NCI-H345 (cell line): ENCODE results near the gene CZIB.
A peak's percentile ranks its signal among the peaks of the same experiment; 100 is the strongest.
"Not testable (repeated sequence)": the region's sequence is repeated elsewhere in the genome, so short reads cannot be mapped to it uniquely, and the experiment has no call there.

Experiments used
- DNase-seq: peaks from one replicate; lab custom pipeline; 2025; lab: John Stamatoyannopoulos, UW

The CZIB gene

GRCh38 chr1:53188099-53188498, 32.3 kb downstream of the CZIB start:
- no peak for DNase-seq

GRCh38 chr1:53187401-53187800, 33.0 kb downstream of the CZIB start:
- DNase-seq: no peak

- DNase-seq: no peak
Measured at GRCh38 chr1:53186533-53186932, 33.9 kb downstream of the CZIB start.

- not testable (repeated sequence) for DNase-seq
Measured at GRCh38 chr1:53185955-53186297, 34.5 kb downstream of the CZIB start.

- no peak for DNase-seq
Measured at GRCh38 chr1:53183095-53183990, 37.1 kb downstream of the CZIB start.

GRCh38 chr1:53182716-53183094, 37.7 kb downstream of the CZIB start:
- DNase-seq: no peak

- peak; percentile 78 for DNase-seq
Measured at GRCh38 chr1:53182111-53182593, 38.3 kb downstream of the CZIB start.

GRCh38 chr1:53180951-53181350, 39.5 kb downstream of the CZIB start:
- DNase-seq: no peak

GRCh38 chr1:53180226-53180625, 40.2 kb downstream of the CZIB start:
- DNase-seq: no peak

GRCh38 chr1:53176452-53177208, 43.8 kb downstream of the CZIB start:
- peak; percentile 60 for DNase-seq

- no peak for DNase-seq
Measured at GRCh38 chr1:53174971-53175913, 45.2 kb downstream of the CZIB start.

- DNase-seq: peak; percentile 48
Measured at GRCh38 chr1:53172426-53173128, 47.9 kb downstream of the CZIB start.

- DNase-seq: no peak
Measured at GRCh38 chr1:53166912-53167311, 53.5 kb downstream of the CZIB start.

- DNase-seq: no peak
Measured at GRCh38 chr1:53166366-53166765, 54.1 kb downstream of the CZIB start.

GRCh38 chr1:53165408-53165961, 54.9 kb downstream of the CZIB start:
- DNase-seq: no peak
